HG02852 (cell line): ENCODE data around the gene CDC27.
A peak's percentile ranks its signal among the peaks of the same experiment; 100 is the strongest.
"Not testable (repeated sequence)": the region's sequence is repeated elsewhere in the genome, so short reads cannot be mapped to it uniquely, and the experiment has no call there.

Source experiments
- ATAC-seq: cut with Tn5 transposase; IDR thresholded peaks from one replicate; pipeline ENCODE4 v1.9.1; 2021; ENCODE audit warnings: mild to moderate bottlenecking, moderate library complexity; ENCODE audit not compliant: unreplicated experiment

Gene CDC27

DNA sequence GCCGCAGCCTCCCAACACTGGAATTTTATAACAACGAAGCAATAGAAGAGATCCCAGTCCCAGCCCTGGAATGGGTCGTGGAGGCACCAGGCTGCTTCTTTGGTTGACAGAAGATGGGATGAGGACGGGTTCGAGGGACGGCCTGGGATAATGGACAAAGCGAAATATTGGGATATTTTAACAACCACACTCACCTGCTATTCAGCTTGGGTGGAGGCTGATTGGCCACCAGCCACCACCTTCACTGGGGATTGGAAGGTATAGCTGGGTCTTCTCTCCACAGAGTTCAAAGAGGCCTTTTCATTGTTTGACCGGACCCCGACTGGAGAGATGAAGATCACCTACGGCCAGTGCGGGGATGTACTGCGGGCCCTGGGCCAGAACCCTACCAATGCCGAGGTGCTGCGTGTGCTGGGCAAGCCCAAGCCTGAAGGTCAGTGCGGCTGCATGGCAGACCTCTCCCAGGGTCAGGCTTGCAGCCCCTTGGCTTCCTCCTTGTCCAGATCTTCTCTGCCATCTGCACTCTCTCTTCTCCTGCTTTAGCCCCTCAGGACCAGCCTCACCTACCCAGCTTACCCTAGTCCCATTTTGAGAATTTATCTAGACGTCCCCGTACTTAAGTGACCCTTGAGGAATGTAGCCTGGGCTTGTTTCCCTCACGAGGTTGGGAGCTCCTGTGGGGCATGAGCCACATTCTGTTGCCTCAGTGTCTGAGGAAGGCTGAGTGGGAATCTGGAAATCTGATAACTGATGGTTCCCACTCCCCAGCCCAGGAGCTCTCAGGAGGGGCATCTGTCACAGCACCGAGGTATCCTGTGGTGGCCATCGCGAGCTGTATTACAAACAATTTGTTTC is 30.8 kb upstream of the CDC27 start:
- no peak for ATAC-seq

DNA sequence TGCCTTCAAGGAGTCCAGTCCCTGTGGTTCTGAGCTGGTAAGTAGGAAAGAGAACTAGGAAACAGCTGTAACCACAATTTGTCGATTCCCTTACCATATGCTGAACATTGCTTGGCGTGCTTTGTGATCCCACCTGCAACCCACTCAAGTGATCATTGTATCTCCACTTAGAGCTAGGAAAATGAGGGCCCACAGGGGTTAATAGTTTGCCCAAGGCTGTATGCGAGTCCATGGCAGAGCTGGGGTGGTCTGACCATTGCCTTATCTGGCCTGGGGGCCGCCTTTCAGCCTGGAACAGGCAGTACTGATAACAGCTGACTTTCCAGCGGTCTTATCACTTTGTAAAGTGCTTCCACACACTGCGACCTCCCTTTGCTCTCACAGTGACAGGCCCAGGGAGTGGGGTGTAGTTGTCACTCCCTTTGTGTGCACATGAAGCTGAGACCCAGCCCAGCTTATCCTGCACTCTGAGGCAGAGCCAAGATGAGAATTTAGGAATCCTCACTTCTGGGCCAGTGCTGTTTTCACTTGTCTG is 29.9 kb upstream of the CDC27 start:
- ATAC-seq, result no peak

DNA sequence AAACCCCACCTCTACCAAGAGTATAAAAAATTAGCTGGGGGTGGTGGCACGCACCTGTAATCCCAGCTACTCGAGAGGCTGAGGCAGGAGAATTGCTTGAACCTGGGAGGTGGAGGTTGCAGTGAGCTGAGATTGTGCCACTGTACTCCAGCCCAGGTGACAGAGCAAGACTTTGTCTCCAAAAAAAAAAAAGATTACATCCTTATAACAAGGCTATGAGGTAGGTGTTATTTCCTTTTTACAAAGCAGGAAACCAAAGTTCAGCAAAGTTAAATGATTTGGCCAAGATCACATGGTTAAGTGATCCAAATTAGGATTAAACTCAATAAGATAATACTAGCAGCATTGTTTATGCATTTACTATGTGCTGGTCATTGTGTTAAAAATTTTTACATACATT is 28.2 kb upstream of the CDC27 start:
- ATAC-seq, result not testable (repeated sequence)

DNA sequence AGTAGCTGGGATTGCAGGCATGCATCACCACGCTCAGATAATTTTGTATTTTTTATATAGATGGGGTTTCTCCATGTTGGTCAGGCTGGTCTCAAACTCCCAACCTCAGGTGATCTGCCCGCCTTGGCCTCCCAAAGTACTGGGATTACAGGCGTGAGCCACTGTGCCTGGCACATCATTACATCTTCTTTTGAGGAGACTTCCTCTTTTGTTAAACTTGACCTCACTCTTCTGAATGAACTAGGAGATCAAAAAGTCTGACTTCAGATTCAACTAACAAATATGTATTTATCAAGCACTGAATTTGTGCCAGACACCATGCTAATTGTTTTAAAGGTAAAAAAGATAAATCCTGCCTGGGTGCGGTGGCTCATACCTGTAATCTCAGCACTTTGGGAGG is 27.7 kb upstream of the CDC27 start:
- ATAC-seq, result not testable (repeated sequence)

DNA sequence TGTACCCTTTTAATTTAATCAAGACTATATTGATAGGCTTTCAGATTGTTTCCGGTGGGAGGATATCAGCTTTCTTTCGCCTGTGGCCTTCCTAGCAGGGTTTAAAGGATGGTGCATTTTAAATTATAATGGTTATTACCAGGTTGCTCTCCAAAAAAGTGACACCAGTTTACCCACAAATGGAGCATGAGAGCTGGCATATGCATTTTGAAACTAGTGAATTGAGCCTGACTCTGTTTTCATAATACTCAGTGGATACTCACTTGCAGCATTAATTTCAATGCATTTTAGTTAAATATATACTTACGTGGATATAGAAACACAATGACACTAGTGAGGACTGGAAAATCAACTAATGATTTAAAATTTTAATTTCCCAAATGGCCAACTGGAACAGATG is 25.8 kb upstream of the CDC27 start:
- no peak for ATAC-seq

DNA sequence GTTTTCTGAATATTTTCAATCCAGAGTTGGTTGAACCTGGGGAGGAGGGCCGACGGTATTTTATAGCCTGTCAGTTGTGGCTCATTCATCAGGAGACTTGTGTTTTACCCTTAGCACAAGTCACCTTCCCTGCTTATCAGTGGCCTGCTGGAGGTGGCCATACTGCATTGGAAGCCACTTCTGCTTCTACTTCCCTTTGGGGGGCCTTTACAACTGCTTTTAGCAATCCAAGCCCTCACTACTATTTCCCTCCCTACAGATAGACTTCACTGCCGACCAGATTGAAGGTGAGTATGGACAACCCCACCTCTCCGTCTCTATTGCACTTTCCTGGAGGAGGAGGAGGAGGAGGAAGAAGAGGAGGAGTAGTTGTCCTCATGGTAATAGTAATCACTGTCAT is 24.4 kb upstream of the CDC27 start:
- no peak for ATAC-seq

DNA sequence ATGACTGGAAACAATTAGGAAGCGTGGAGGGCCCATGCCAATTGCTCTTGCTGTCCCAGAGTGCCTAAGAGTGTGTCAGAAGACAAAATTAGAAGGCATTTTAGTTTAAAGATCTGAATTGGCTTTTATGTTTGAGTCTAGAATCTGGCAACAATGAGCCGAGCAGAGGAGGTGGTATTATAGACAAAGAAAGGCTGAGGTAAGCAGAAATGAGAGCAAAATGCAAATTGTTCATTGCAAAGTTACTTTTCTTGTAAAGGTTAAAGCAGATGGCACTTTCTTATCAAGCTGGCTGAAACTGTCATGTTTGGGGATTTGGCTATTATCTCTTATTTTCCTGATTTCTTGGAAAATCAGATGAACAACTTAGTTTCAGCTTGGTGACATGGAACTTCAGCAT is 23.4 kb upstream of the CDC27 start:
- ATAC-seq, result no peak

DNA sequence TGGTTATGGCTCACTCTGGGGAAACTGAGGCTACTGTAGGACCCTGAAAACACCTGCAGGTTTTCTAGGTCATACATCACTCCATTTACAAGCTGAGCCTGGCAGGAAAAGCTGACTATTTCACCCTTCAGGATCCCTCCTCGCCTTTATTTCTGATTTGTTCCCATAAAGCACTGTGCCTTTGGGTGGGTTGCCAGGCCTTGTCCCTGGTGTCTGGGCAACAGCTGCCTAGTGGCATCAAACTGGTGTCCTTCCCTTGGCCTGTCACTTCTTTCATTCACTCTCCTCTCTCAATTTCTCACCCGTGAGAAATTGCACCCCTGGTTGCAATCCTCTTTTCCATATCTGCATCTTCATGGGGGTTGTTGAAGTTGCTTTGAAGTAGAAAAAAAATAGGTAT is 21.7 kb upstream of the CDC27 start:
- ATAC-seq, result no peak

DNA sequence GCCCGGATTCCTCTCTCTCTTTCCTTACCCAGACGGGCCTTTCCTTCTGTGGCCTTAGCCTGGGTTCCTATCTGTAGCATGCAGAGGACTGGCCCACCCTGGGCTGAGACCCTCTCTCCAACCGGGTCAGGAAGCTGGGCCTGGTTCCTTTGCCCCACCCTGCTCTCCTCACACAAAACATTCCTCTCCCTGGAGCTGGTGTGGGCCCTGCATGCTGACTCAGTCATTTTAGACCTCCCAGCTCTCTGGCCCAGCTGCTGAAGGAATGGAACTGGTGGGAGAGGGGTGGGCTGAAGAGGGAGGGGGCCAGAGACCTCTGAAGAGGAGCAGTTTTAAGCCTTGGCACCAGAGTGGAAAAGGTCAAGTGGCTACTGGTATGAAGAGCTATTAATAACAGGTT is 21.0 kb upstream of the CDC27 start:
- no peak for ATAC-seq

DNA sequence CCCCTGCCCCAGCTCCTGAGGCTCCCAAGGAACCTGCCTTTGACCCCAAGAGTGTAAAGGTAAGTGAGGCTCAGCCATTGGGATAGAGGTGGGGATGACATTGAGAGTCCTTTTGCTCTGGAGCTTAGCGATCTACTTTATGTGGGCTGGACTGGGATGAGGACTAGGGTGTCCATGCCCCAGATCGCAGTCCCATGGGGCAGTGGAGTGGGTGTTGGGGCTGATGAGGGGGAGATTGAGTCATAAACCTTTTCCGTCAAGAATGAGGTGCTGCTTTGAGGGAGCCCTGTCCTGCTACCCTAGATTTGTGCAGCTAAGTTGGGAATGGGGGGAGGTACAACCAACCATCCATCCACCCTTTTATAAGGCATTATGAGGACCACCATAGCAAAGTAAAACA is 20.4 kb upstream of the CDC27 start:
- no peak for ATAC-seq

DNA sequence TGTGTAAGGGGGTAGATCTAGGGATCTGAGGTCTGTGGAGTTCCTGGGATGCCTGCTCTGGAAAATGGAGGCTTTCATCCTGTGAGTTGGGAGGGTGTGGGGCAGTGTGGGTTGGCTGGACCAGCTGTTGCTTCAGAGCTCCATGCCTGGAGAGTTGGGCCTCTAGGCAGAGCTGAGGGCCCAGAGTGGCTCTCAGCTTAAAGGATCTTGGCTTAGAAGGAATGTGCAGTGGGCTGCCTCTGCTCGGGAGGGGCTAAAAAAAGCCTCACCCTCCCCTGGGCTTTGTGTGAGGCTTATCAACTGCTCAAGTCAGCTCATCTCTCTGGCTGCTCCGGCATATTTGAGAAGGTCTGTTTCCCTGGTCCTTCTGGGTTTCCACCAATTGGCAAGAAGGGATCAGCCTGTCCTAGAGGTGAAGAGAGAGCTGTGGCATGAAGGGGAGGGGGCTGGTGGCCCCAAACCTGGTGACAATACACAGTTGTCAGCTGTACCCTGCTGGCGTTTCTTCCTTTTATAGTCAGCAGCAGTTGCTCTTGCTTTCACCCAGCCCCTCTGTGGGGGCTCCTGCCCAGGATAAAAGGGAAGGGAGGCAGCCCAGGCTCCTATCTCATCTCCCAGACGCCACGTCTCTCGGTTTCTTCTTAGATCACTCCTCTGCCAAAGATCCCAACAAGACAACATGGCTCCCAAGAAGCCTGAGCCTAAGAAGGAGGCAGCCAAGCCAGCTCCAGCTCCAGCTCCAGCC is 19.8 kb upstream of the CDC27 start, which contains the start of gene MYL4:
Gene MYL4 (plus strand): TSS at position 605 of the 745 bp plus-strand sequence. CDS start 75 bp downstream, at position 680.
- ATAC-seq, result no peak

DNA sequence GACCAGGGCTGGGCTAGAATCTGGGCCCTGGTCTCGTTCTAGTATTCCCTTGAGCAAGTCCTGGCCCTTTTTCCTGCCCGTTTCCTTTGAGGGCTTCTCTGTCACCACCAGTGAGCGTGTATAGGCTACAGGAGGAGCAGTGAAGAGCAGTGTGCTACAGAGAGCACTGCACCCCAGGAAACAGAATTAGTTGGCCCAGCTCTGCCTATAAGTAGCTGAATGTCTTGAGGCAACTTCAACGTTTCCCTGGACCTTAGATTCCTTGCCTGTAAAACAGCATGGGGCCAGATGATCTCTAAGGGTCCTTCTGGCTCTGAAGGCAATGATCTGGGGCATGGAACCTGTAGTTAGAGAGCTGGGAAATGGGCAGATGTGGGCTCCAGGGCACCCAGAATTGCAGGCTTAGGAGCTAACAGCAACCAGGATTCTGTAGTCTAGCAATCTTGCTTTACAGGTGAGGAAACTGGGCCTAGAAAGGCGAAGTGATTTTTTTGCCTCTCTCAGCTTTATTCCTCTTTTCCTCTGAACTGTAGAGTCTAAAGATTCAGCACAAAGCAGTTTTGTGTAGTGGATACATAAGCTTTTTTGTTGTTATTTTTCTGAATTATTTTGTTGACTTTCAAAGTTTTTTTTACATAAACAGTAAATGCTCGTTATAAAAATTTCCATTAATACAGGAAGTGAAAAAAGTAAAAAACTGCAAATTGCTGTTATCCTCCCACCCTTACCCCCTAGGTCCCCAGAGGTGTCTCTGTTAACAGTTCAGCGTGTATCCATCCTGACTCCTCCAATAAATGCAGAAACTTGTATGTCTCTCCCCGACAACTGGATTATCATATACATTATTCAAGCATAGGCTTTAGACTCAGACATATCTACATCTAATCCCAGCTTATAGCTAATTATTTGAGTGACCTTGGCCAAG is 18.3 kb upstream of the CDC27 start:
- ATAC-seq, result no peak

DNA sequence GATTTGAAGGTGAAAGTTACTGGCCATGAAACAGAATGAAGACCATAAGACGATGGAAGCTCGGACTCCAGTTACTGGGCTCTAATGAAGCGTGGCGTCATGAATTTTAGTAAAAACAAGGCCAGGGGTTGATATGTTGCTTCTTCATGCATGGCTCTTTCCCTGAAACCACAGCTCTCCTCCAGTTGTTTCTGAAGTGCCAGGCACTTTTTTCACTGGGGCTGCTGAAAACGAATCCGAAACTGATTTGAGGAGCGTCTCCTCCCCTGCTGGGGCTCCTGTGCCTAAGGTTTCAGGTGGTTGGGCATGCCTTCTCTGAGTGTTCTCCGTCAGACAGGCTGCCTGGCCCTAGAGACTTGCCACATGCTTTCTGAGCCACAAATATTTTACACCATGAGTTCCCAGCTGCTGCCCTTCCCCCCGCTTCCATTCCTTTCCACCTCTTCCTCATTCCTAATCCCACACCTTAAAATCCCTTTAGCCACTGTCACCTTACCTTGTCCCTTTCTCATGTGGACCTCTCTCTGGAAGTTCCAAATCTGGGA is 16.4 kb upstream of the CDC27 start:
- peak; percentile 51 for ATAC-seq

DNA sequence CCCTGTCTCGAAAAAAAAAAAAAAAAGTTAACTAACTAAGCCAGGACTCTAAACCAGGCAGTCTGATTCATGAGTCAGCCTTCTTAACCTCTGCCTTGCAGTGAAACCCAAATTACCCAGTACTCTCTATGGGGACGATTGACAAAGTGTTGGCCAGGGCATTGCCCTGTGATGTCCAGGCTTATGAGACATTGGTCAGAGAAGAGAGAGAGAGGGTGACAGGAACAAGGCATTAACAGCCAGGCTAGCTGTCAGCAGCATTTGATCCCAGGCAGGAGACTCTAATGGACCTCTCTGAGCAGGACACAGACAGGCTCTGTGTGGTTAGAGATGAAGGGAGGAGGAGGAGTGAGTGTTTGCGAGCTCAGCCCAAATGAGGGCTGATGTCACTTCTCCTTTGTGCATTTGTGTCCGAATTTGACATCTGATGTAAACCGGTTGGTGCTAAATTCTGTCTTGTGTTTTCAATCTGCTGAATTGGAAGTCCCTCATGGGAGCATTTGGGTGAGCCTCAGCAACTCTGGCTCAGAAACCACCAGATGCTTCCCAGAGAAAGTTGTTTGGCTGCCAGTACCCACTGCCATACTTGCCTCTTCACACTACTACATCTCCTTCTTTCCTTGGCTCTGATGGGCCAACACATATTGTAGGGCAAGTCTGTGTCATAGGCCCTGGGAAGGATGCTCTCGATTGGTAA is 15.8 kb upstream of the CDC27 start:
- ATAC-seq, result peak; percentile 48

DNA sequence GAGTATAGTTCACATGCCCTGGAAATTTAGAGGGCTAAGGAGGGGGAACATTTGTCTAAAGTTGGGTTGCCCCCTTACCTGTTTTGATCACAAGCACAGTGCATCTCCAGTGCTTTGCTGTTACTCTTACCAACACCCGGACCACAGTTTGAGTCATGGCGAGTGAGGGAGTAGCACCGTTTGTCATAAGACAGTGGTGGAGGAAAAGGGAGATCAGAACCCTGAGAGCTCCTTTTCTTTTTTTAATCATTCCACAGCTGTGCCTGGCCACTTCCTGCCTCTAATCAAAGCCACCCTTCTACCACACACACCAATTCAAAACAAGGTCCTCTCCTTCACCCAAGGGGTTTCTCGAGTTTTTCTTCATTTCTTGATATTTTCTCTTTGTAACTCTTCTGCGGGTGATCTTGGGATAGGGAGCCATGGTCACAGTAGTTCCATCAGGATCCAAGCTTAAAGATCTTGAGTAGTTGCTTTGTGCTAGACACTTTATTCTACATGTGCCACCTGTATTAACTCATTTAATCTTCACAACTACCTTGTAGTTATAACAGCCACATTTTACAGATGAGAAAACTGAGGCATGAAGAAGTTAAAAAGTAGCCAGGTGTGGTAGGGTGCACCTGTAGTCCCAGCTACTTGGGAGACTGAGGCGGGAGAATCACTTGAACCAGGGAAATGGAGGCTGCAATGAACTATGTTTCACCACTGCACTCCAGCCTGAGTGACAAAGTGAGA is 15.1 kb upstream of the CDC27 start:
- ATAC-seq, result no peak

DNA sequence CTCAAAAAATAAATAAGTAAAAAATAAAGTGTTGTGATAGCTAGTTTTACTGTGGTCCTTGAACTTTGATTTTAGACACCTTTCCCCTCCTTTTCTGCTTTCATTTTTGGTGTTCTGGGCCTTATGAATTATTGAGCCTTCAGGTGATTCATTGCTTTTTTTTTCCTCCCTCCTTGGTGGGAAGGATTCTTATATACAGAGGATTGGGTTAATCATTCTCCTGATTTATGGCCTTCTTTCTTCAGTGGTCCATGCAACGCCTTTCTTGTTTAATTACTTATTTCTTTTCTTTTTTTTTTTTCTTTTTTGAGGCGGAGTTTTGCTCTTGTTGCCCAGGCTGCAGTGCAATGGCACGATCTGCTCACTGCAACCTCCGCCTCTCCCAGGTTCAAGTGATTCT is 12.1 kb upstream of the CDC27 start:
- ATAC-seq, result no peak

DNA sequence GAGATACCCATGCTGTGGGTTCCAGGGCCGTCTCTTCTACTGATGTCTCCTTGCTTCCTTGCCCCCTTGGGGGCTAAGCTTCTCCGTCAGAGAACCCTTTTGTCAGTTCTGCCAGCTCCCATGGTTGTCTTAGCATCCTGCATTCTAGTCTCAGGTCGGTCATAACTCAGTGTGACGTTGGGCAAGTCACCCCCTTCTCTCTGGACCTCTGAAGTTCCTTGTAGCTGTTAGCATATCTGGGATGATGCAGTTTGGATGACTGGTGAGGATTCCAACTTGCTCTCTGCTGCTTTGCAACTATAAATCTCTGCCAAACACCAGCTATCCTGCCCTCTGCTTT is 11.2 kb upstream of the CDC27 start:
- ATAC-seq, result no peak

DNA sequence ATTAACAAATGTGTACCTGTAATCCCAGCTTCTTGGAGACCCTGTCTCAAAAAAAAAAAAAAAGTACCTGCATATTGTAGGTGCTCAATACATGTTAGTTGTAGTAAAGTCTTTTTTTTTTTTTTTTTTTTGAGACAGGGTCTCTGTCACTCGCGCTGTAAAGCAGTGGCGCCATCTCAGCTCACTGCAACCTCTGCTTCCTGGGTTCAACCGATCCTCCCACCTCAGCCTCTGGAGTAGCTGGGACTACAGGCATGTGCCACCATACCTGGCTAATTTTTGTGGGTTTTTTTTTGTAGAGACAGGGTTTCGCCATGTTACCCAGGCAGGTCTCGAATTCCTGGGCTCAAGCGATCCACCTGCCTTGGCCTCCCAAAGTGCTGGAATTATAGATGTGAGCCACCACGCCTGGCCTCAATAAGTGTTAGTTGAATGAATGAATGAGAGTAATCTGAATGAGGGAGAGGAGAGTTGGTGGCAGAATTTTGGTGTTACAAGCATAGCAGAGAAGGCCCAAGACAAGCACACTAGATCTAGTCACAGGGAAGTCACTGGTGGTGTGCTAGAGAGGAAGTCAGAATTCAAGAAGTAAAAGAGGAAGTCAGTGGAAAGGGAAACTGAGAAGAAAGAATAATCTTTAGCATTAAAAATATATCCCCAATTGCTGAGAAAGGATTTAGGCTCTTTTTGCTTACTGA is 10.7 kb upstream of the CDC27 start:
- no peak for ATAC-seq

DNA sequence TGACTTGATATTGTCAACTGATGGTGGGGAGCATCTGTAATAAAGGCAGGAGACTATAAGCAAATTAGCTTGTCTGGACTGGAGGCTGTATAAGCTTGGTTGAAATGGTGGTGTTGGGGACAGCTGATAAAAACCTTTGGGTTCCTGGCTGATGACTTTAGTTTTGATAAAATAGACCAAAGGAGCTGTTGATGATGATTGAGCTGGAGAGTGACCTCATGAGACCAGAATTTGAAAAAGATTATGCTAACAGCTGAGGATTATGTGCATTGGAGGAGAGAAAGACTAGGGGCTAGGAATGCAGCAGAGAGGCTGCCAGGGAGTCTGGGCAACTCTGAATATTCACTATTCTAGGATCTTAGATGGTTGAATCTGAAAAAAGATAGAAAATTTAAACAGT is 8.7 kb upstream of the CDC27 start:
- ATAC-seq, result no peak
